NCI-H748 (cell line): ENCODE measurements around the gene LCE2A.
"Not testable (repeated sequence)": the region's sequence is repeated elsewhere in the genome, so short reads cannot be mapped to it uniquely, and the experiment has no call there.

Experiments
- DNase-seq: peaks from one replicate; lab custom pipeline; 2025; ENCODE audit not compliant: unreplicated experiment; lab: John Stamatoyannopoulos, UW

LCE2A gene

GRCh38 chr1:152697701-152698600 is at the start of gene LCE2A:
Gene LCE2A, plus strand, starts transcription at chr1:152698345. Its CDS starts 557 bp downstream, at chr1:152698902.
- DNase-seq: no peak

GRCh38 chr1:152654110-152654509 is 44.0 kb upstream of the LCE2A start:
- DNase-seq: peak; percentile 48

GRCh38 chr1:152656459-152656858 is 41.7 kb upstream of the LCE2A start:
- no peak for DNase-seq

GRCh38 chr1:152657677-152658076 is 40.5 kb upstream of the LCE2A start:
- DNase-seq: no peak

DNA sequence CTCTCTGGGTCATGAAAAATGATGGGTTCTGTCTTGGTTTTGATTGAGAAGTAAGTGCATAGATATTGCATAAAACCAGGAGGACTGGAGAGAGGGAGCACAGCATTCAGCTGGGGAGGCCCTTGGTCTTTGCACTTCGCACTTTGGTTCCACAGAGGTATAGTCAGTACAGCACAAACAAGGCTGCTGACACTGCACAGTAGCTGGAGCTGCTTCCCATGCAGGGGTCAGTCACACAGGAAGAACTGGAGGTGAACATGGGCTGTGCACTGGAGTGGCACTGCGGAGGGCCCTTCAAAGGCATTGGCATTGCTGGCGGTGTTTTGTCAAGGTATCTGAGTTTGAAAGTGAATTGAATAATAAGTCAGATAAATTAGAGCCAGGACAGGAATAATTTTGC is 39.5 kb upstream of the LCE2A start:
- no peak for DNase-seq

- no peak for DNase-seq
These were observed 35.0 kb upstream of the LCE2A start, which contains the start of gene LCE2D for GRCh38 chr1:152663098-152663497. Gene LCE2D, plus strand, starts transcription at chr1:152663380. Its CDS starts 726 bp downstream, at chr1:152664106.

DNA sequence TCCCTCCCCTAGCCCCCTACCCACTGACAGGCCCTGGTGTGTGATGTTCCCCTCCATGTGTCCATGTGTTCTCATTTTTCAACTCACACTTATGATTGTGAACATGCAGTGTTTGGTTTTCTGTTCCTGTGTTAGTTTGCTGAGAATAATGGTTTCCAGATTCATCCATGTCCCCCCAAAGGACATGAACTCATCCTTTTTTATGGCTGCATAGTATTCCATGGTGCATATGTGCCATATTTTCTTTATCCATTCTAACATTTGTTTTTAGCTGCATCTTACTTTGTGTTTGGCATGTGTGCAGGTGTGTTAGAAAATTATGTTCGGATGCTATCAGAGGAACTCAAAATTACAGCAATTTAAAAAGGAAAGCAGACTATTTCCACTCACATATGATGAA is 32.0 kb upstream of the LCE2A start:
- DNase-seq: not testable (repeated sequence)

- no peak for DNase-seq
These were observed 30.5 kb upstream of the LCE2A start for GRCh38 chr1:152667648-152668047.

- DNase-seq: no peak
These were observed 25.1 kb upstream of the LCE2A start for GRCh38 chr1:152673016-152673415.

DNA sequence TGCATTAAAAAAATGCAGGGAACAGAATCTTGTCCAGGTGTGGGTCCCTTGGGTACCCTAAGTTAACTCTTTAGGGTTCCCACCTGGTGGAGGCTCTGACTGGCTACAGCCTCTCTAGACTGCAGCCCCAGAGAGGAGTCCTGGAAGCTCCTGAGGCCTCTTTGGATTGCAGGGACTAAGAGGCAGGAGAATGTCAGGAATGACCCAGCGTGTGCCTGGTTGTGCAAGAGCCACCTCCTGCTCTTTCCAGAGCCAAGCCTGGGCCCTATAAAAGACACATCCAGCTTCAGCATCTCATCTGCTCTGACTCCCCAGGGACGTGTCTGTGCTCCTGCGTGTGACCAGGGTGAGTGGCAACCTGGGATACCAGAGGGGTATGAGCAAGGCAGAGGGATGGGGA is 23.2 kb upstream of the LCE2A start, which contains the start of gene LCE2C:
Gene LCE2C, plus strand, starts transcription at position 297 of the 400 bp plus-strand sequence. CDS start 737 bp downstream, outside the sequence.
- DNase-seq: not testable (repeated sequence)

DNA sequence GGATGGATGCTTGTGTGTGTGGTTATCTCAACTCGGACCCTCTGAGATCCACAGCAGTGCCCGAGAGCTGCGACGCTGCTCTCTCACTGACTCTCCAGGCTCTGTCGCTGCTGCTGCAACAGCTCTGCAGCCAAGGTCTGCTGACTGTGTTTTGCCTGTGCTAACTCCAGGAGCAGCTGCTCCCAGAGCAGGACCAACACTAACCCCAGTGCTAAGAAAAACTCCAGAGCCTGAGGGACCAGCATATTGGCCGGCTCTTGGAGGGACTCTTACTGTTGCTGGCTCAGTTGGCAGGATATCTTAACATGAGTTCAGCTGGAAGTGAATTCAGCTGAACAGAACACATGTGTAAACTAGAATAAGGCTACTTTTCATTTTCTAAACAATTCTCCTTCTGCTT is 18.7 kb upstream of the LCE2A start:
- no peak for DNase-seq

DNA sequence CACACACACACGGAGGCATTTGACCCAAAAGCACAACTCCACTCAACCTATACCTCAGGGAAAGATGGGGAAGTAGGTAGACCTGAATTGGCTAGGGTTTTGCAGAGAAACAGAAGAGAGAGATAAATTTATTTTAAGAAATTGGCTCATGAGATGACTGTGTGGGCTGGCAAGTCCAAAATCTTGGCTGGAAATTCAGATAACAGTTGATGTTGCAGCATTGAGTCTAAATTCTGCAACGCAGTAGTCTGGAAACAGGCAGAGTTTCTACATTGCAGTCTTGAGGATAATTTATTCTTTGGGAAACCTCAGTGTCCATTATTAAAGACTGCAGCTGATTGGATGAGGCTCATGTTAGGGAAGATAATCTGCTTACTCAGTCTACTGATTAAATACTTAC is 16.5 kb upstream of the LCE2A start:
- no peak for DNase-seq

GRCh38 chr1:152683846-152684245 is 14.3 kb upstream of the LCE2A start:
- no peak for DNase-seq

DNA sequence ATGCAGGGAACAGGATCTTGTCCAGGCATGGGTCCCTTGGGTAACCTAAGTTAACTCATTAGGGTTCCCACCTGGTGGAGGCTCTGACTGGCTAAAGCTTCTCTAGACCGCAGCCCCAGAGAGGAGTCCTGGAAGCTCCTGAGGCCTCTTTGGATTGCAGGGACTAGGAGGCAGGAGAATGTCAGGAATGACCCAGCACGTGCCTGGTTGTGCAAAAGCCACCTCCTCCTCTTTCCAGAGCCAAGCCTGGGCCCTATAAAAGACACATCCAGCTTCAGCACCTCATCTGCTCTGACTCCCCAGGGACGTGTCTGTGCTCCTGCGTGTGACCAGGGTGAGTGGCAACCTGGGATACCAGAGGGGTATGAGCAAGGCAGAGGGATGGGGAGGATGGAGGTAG is 12.3 kb upstream of the LCE2A start, which contains the start of gene LCE2B:
Gene LCE2B, plus strand, starts transcription at position 301 of the 400 bp plus-strand sequence. CDS start 721 bp downstream, outside the sequence.
- DNase-seq: not testable (repeated sequence)

DNA sequence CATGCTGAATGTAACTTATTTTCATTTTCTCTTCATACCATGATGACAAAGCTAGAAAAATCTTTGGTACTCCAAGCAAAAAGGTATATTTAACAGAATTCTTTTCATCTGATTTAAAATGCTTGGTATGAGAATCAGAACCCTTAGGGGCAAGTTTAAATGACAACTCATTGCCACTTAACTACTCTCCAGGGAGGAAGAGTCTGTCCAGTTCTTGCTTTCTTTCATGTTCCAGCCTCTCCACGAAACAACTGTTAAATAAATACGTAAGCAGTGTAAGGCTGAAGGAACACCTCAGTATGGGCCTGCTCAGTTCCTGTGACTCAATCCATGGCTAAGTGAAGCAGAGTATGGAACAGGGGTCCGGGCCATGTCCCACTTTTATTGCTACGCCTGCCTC is 1.6 kb downstream of the LCE2A start:
- DNase-seq: no peak

GRCh38 chr1:152707860-152708259 is 9.7 kb downstream of the LCE2A start, which contains the start of gene LCE4A:
Gene LCE4A, plus strand, starts transcription at chr1:152708160. Its CDS starts 916 bp downstream, at chr1:152709076.
- DNase-seq: no peak

GRCh38 chr1:152718238-152718637 is 20.1 kb downstream of the LCE2A start:
- DNase-seq: no peak

DNA sequence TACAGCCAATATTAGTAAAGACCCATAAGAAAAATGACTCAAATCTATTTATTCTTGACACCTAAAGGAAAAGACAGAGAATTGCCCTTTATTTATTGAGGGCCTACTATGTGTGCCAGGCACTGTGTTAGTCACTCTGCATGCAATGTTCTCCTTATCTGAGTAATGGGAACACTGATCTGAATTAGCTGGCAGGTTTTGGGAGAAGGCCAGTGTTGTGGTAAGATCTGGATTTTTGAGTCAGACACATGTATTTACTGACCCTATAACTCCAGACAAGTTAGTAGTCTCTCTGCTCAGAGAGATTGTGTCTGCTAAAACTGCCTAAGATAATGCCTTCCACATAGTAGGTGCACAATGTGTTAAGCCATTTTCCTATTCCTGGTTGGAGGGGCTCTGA is 27.1 kb downstream of the LCE2A start:
- no peak for DNase-seq

- no peak for DNase-seq
These were observed 30.8 kb downstream of the LCE2A start for GRCh38 chr1:152728986-152729385.

GRCh38 chr1:152735648-152736047 is 37.5 kb downstream of the LCE2A start:
- DNase-seq: no peak

GRCh38 chr1:152737997-152738396 is 39.9 kb downstream of the LCE2A start:
- DNase-seq: no peak

- no peak for DNase-seq
These were observed 41.7 kb downstream of the LCE2A start for GRCh38 chr1:152739841-152740240.
